Measurements from ENCODE around the gene SOX6. TPM values are rescaled to one million over a fixed set of nuclear protein-coding genes. Genes with fewer than 3 reads are reported as not detected.

SOX6 gene
- polyA plus RNA-seq, 3 donors = not detected

DNA sequence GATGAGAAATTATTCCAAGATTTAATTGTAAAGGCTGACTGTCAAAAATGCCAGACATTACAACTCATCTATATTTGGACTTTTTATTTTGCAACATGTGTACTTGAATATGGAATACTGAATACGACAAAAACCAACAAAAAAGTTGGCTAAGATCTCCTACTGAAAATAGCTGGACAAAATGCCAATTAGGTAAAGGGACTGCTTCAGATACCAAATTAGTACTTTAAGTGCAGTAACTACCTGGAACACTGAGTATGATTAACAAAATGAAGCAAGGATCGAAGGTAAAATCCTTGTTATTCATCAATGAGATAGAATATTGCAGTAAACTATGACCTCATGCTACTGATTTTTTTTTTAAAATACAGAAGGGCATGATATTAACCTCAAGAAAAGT is 173.8 kb downstream of the SOX6 start:
- Mint-ChIP-seq H3K36me3 (no peaks in the 10 kb centered on the region), H3K27ac (no peak overlapping the region), H3K27me3 (ENCODE audit: low read depth in 3 of 3) (peaks cover 0 to 1% (median 0%) of the 10 kb centered on the region in 3 donors), H3K4me1 (no peaks in the 10 kb centered on the region), H3K9me3 (no peaks in the 10 kb centered on the region), H3K4me3 (no peak overlapping the region)
- no peak for DNase-seq
- no peaks in the 10 kb centered on the region for H4K20me1 ChIP-seq (ENCODE audit: insufficient read depth, low read length)
- no CpG with 5 or more reads among the region's 2 CpGs for WGBS (ENCODE audit: insufficient coverage)
- no peak overlapping the region for H3K4me2 ChIP-seq (replicated peaks; ENCODE audit: extremely low read depth, low read length, poor library complexity, severe bottlenecking)
- TF ChIP-seq, protein P1, sequence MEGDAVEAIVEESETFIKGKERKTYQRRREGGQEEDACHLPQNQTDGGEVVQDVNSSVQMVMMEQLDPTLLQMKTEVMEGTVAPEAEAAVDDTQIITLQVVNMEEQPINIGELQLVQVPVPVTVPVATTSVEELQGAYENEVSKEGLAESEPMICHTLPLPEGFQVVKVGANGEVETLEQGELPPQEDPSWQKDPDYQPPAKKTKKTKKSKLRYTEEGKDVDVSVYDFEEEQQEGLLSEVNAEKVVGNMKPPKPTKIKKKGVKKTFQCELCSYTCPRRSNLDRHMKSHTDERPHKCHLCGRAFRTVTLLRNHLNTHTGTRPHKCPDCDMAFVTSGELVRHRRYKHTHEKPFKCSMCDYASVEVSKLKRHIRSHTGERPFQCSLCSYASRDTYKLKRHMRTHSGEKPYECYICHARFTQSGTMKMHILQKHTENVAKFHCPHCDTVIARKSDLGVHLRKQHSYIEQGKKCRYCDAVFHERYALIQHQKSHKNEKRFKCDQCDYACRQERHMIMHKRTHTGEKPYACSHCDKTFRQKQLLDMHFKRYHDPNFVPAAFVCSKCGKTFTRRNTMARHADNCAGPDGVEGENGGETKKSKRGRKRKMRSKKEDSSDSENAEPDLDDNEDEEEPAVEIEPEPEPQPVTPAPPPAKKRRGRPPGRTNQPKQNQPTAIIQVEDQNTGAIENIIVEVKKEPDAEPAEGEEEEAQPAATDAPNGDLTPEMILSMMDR (IDR thresholded peaks at IDR 0.05) = no peak
- H3K27ac ChIP-seq (ENCODE audit: low read depth in 1 of 2, low read length in 2 of 2) = no peak overlapping the region
- intact Hi-C loops (cut with micrococcal nuclease) = no loop called here
- H3K79me2 ChIP-seq (ENCODE audit: insufficient read depth, low read length) = no peaks in the 10 kb centered on the region
- no peak overlapping the region for H3K4me3 ChIP-seq (replicated peaks in 1 of 3; ENCODE audit: low read depth in 2 of 3, low read length in 3 of 3)
- no peaks in the 10 kb centered on the region for H3K9me3 ChIP-seq (replicated peaks in 1 of 2; ENCODE audit: control insufficient read depth in 1 of 2, insufficient read depth in 1 of 2, low read length in 2 of 2)
- no peak overlapping the region for H2AFZ ChIP-seq (ENCODE audit: insufficient read depth, low read depth, low read length, poor library complexity, severe bottlenecking)
- no peak overlapping the region for H3K9ac ChIP-seq (ENCODE audit: insufficient read depth, low read length, poor library complexity, severe bottlenecking)
- no peaks in the 10 kb centered on the region for H3K4me1 ChIP-seq (ENCODE audit: control insufficient read depth in 1 of 2, insufficient read depth in 2 of 2, low read length in 2 of 2)
- H3K36me3 ChIP-seq (replicated peaks in 1 of 2; ENCODE audit: control insufficient read depth in 1 of 2, insufficient read depth in 2 of 2, low read length in 2 of 2) = no peaks in the 10 kb centered on the region
- no peaks in the 10 kb centered on the region for H3K27me3 ChIP-seq (ENCODE audit: control insufficient read depth in 2 of 2, insufficient read depth in 2 of 2, low read length in 2 of 2)

DNA sequence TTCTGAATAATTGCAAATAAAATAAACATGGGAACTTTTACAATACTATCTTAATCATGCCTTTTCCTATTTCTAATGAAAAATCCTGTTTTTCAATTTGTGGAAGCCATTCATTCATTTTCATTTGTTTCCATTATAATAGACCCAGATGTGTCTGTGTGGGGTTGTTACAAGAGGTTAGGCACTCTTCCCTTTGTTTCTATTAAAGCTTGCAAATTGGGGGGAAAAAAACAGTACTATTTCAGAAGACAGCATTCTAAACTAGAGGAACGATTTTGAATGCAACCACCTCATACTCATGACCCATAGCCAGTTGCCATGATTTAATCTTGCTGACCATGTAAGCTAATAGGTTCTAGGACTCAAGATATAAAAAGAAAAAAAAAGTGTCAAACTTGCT is 175.5 kb downstream of the SOX6 start:
- Histone ChIP-seq H3K9ac (ENCODE audit: insufficient read depth, low read length, poor library complexity, severe bottlenecking) (no peak overlapping the region), H3K27ac (ENCODE audit: low read depth in 1 of 2, low read length in 2 of 2) (no peak overlapping the region), H3K27me3 (ENCODE audit: control insufficient read depth in 2 of 2, insufficient read depth in 2 of 2, low read length in 2 of 2) (no peaks in the 10 kb centered on the region), H4K20me1 (ENCODE audit: insufficient read depth, low read length) (no peaks in the 10 kb centered on the region), H2AFZ (ENCODE audit: insufficient read depth, low read depth, low read length, poor library complexity, severe bottlenecking) (no peak overlapping the region), H3K4me3 (replicated peaks in 1 of 3; ENCODE audit: low read depth in 2 of 3, low read length in 3 of 3) (no peak overlapping the region), H3K9me3 (replicated peaks in 1 of 2; ENCODE audit: control insufficient read depth in 1 of 2, insufficient read depth in 1 of 2, low read length in 2 of 2) (no peaks in the 10 kb centered on the region), H3K4me1 (ENCODE audit: control insufficient read depth in 1 of 2, insufficient read depth in 2 of 2, low read length in 2 of 2) (no peaks in the 10 kb centered on the region), H3K79me2 (ENCODE audit: insufficient read depth, low read length) (no peaks in the 10 kb centered on the region), H3K36me3 (replicated peaks in 1 of 2; ENCODE audit: control insufficient read depth in 1 of 2, insufficient read depth in 2 of 2, low read length in 2 of 2) (no peaks in the 10 kb centered on the region), H3K4me2 (replicated peaks; ENCODE audit: extremely low read depth, low read length, poor library complexity, severe bottlenecking) (no peak overlapping the region)
- no peaks in the 10 kb centered on the region for H3K36me3 Mint-ChIP-seq
- no CpG with 5 or more reads among the region's 1 CpG for WGBS (ENCODE audit: insufficient coverage)
- intact Hi-C loops (cut with micrococcal nuclease) = no loop called here
- no peaks in the 10 kb centered on the region for H3K4me1 Mint-ChIP-seq
- DNase-seq = no peak
- H3K4me3 Mint-ChIP-seq = no peak overlapping the region
- H3K27me3 Mint-ChIP-seq (ENCODE audit: low read depth in 3 of 3) = peaks cover 0 to under 1% (median 0%) of the 10 kb centered on the region in 3 donors
- TF ChIP-seq, protein P1 (IDR thresholded peaks at IDR 0.05) = no peak
- no peak overlapping the region for H3K27ac Mint-ChIP-seq
- peaks cover 0 to under 1% (median 0%) of the 10 kb centered on the region in 7 donors for H3K9me3 Mint-ChIP-seq
